SHP77 treated with DMSO at 0.1 percent for 48 hours (cell line): Measurements from ENCODE around the gene ELOVL6.
"Not testable (repeated sequence)": the region's sequence is repeated elsewhere in the genome, so short reads cannot be mapped to it uniquely, and the experiment has no call there.

Source experiments
- DNase-seq: peaks from one replicate; lab custom pipeline; 2025; lab: John Stamatoyannopoulos, UW

The ELOVL6 gene

GRCh38 chr4:110160618-110161017 lies 37.8 kb downstream of the ELOVL6 start:
- DNase-seq: no peak

- DNase-seq: no peak
These were observed 38.9 kb downstream of the ELOVL6 start for GRCh38 chr4:110159541-110159940.

- no peak for DNase-seq
These were observed 40.8 kb downstream of the ELOVL6 start for GRCh38 chr4:110157580-110157979.

- not testable (repeated sequence) for DNase-seq
These were observed 41.2 kb downstream of the ELOVL6 start for GRCh38 chr4:110157166-110157565.

- no peak for DNase-seq
These were observed 42.0 kb downstream of the ELOVL6 start for GRCh38 chr4:110156442-110156841.

- no peak for DNase-seq
These were observed 42.8 kb downstream of the ELOVL6 start for GRCh38 chr4:110155654-110156053.

GRCh38 chr4:110154582-110154981 lies 43.8 kb downstream of the ELOVL6 start:
- no peak for DNase-seq

GRCh38 chr4:110152386-110152785 lies 46.0 kb downstream of the ELOVL6 start:
- no peak for DNase-seq

- no peak for DNase-seq
These were observed 49.3 kb downstream of the ELOVL6 start for GRCh38 chr4:110149089-110149488.

GRCh38 chr4:110142461-110142860 lies 56.0 kb downstream of the ELOVL6 start:
- DNase-seq: no peak

- DNase-seq: no peak
These were observed 58.6 kb downstream of the ELOVL6 start for GRCh38 chr4:110139815-110140214.

GRCh38 chr4:110139111-110139510 lies 59.3 kb downstream of the ELOVL6 start:
- no peak for DNase-seq

- DNase-seq: no peak
These were observed 59.9 kb downstream of the ELOVL6 start for GRCh38 chr4:110138551-110138950.

GRCh38 chr4:110137829-110138228 lies 60.6 kb downstream of the ELOVL6 start:
- DNase-seq: no peak

GRCh38 chr4:110135523-110135922 lies 62.9 kb downstream of the ELOVL6 start:
- no peak for DNase-seq

GRCh38 chr4:110135076-110135475 lies 63.3 kb downstream of the ELOVL6 start:
- DNase-seq: no peak

- DNase-seq: no peak
These were observed 64.0 kb downstream of the ELOVL6 start for GRCh38 chr4:110134269-110134869.

- no peak for DNase-seq
These were observed 65.3 kb downstream of the ELOVL6 start for GRCh38 chr4:110132816-110133719.

- no peak for DNase-seq
These were observed 66.5 kb downstream of the ELOVL6 start for GRCh38 chr4:110131916-110132315.

GRCh38 chr4:110130576-110131358 lies 67.6 kb downstream of the ELOVL6 start:
- no peak for DNase-seq

- DNase-seq: no peak
These were observed 68.9 kb downstream of the ELOVL6 start for GRCh38 chr4:110129544-110129943.

- no peak for DNase-seq
These were observed 69.9 kb downstream of the ELOVL6 start for GRCh38 chr4:110128472-110128919.

GRCh38 chr4:110128029-110128428 lies 70.4 kb downstream of the ELOVL6 start:
- DNase-seq: no peak
